Measurements from ENCODE around the gene RPS6KA4.

GRCh38 chr11:64358536-64358906 is 441 bp upstream of the RPS6KA4 start:
- TF ChIP-seq, protein P1, sequence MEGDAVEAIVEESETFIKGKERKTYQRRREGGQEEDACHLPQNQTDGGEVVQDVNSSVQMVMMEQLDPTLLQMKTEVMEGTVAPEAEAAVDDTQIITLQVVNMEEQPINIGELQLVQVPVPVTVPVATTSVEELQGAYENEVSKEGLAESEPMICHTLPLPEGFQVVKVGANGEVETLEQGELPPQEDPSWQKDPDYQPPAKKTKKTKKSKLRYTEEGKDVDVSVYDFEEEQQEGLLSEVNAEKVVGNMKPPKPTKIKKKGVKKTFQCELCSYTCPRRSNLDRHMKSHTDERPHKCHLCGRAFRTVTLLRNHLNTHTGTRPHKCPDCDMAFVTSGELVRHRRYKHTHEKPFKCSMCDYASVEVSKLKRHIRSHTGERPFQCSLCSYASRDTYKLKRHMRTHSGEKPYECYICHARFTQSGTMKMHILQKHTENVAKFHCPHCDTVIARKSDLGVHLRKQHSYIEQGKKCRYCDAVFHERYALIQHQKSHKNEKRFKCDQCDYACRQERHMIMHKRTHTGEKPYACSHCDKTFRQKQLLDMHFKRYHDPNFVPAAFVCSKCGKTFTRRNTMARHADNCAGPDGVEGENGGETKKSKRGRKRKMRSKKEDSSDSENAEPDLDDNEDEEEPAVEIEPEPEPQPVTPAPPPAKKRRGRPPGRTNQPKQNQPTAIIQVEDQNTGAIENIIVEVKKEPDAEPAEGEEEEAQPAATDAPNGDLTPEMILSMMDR (IDR thresholded peaks at IDR 0.05): no peak
- TF ChIP-seq POLR2A (IDR thresholded peaks at IDR 0.05) (no peak), EP300 (IDR thresholded peaks at IDR 0.05) (no peak)

All from tibial nerve (tissue), 4 donors.